Parathyroid adenoma (tissue), 2 donors: ENCODE measurements around the gene ADCY4.

ENCODE experiments used
- H2AFZ ChIP-seq: fragments of 300-600 bp; sonication (generic); one replicate; pipeline ENCODE4 v1.7.0; 2017; ENCODE audit warnings: antibody characterized with exemption, mild to moderate bottlenecking
- H3K27ac ChIP-seq: fragments of 300-600 bp; sonication (generic); one replicate; pipeline ENCODE4 v1.7.0; 2017
- H3K27me3 ChIP-seq: fragments of 300-600 bp; sonication (generic); one replicate; pipeline ENCODE4 v1.7.0; 2017; ENCODE audit warnings: low read length; ENCODE audit not compliant: control insufficient read depth, insufficient read depth
- H3K36me3 ChIP-seq: fragments of 300-600 bp; sonication (generic); one replicate; pipeline ENCODE4 v1.7.0; 2017; ENCODE audit warnings: low read length; ENCODE audit not compliant: control insufficient read depth, insufficient read depth
- H3K4me1 ChIP-seq: fragments of 300-600 bp; sonication (generic); one replicate; pipeline ENCODE4 v1.7.0; 2017; ENCODE audit warnings: control low read depth
- H3K4me2 ChIP-seq: fragments of 300-600 bp; sonication (generic); one replicate; pipeline ENCODE4 v1.7.0; 2017; ENCODE audit warnings: low read length
- H3K4me3 ChIP-seq: fragments of 300-600 bp; sonication (generic); one replicate; pipeline ENCODE4 v1.7.0; 2017; ENCODE audit warnings: low read depth, low read length
- H3K79me2 ChIP-seq: fragments of 300-600 bp; sonication (generic); one replicate; pipeline ENCODE4 v1.7.0; 2017; ENCODE audit warnings: control low read depth
- H3K9ac ChIP-seq: fragments of 300-600 bp; sonication (generic); one replicate; pipeline ENCODE4 v1.7.0; 2017; ENCODE audit warnings: mild to moderate bottlenecking
- H3K9me3 ChIP-seq: fragments of 300-600 bp; sonication (generic); one replicate; pipeline ENCODE4 v1.7.0; 2017; ENCODE audit warnings: low read length; ENCODE audit not compliant: control insufficient read depth
- TF ChIP-seq, protein P1 (sequence below): fragments of 300-600 bp; sonication (generic); IDR thresholded peaks from one replicate; pipeline ENCODE4 v1.7.0; 2017; ENCODE audit warnings: antibody characterized with exemption, mild to moderate bottlenecking
- donor health status: primary hyperparathyroidism.

The ADCY4 gene

DNA sequence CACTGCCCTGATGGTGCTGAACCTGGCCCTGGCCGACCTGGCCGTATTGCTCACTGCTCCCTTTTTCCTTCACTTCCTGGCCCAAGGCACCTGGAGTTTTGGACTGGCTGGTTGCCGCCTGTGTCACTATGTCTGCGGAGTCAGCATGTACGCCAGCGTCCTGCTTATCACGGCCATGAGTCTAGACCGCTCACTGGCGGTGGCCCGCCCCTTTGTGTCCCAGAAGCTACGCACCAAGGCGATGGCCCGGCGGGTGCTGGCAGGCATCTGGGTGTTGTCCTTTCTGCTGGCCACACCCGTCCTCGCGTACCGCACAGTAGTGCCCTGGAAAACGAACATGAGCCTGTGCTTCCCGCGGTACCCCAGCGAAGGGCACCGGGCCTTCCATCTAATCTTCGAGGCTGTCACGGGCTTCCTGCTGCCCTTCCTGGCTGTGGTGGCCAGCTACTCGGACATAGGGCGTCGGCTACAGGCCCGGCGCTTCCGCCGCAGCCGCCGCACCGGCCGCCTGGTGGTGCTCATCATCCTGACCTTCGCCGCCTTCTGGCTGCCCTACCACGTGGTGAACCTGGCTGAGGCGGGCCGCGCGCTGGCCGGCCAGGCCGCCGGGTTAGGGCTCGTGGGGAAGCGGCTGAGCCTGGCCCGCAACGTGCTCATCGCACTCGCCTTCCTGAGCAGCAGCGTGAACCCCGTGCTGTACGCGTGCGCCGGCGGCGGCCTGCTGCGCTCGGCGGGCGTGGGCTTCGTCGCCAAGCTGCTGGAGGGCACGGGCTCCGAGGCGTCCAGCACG, 18.9 kb downstream of the ADCY4 start:
- H3K4me2 ChIP-seq = no peak overlapping the region
- no peaks in the 10 kb centered on the region for H3K79me2 ChIP-seq
- H3K36me3 ChIP-seq = no peaks in the 10 kb centered on the region
- peak overlapping the region; percentile 47 for H3K27ac ChIP-seq
- H3K9ac ChIP-seq = no peak overlapping the region
- no peaks in the 10 kb centered on the region for H3K4me1 ChIP-seq
- no peak overlapping the region for H3K4me3 ChIP-seq
- no peak overlapping the region for H2AFZ ChIP-seq
- no peaks in the 10 kb centered on the region for H3K27me3 ChIP-seq
- H3K9me3 ChIP-seq = no peaks in the 10 kb centered on the region
- TF ChIP-seq, protein P1, sequence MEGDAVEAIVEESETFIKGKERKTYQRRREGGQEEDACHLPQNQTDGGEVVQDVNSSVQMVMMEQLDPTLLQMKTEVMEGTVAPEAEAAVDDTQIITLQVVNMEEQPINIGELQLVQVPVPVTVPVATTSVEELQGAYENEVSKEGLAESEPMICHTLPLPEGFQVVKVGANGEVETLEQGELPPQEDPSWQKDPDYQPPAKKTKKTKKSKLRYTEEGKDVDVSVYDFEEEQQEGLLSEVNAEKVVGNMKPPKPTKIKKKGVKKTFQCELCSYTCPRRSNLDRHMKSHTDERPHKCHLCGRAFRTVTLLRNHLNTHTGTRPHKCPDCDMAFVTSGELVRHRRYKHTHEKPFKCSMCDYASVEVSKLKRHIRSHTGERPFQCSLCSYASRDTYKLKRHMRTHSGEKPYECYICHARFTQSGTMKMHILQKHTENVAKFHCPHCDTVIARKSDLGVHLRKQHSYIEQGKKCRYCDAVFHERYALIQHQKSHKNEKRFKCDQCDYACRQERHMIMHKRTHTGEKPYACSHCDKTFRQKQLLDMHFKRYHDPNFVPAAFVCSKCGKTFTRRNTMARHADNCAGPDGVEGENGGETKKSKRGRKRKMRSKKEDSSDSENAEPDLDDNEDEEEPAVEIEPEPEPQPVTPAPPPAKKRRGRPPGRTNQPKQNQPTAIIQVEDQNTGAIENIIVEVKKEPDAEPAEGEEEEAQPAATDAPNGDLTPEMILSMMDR = no peak

- TF ChIP-seq, protein P1 = no peak
- Histone ChIP-seq H3K9me3 (no peaks in the 10 kb centered on the region), H3K4me2 (no peak overlapping the region), H3K4me1 (peaks cover 3% of the 10 kb centered on the region), H3K4me3 (no peak overlapping the region), H3K27ac (peak overlapping the region; percentile 47), H2AFZ (no peak overlapping the region), H3K36me3 (no peaks in the 10 kb centered on the region), H3K9ac (no peak overlapping the region), H3K27me3 (no peaks in the 10 kb centered on the region), H3K79me2 (no peaks in the 10 kb centered on the region)
Observed at GRCh38 chr14:24315243-24315806, 19.5 kb downstream of the ADCY4 start.

DNA sequence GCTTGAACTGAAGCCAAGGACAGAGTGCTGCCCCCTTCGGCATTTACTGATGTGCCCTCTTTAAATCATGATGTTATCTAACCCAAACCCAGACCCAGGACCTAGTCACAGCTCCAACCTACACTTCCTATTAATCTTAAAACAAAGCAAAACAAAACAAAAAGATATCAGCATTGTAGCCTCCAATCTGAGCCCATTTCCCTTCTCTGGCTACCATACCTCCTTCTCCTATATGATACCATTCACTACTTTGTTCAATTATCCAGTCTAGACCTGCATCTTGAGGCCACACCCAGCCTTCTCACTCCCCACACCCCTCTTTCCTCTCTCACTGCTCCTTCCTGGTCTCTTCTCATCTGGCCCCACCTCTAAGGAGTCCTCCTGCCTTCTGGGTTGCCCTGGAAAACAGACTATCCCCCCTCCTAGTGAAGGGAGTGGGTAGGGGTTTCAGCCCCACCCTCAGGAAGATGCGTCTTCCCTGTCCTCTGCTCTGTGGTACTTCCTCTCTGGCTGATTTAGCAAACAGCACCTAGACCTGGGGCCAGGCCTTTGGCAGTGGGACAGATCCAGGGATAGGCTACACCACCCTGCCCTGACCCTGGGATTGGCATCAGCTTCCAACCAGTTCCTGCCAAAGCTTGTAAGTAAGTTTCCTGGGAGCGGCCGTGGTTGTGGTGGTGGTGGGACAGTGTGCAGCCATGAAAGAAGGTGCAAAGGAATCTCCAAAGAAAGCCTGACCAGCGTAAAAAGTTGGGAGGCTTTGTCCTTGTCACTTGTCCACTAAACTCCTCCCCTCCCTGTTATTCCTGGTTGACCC, 20.3 kb downstream of the ADCY4 start:
- Histone ChIP-seq H3K4me1 (peaks cover 7% of the 10 kb centered on the region), H2AFZ (no peak overlapping the region), H3K27me3 (no peaks in the 10 kb centered on the region), H3K9ac (no peak overlapping the region), H3K27ac (peak overlapping the region; percentile 47), H3K9me3 (no peaks in the 10 kb centered on the region), H3K79me2 (no peaks in the 10 kb centered on the region), H3K4me3 (no peak overlapping the region), H3K36me3 (no peaks in the 10 kb centered on the region), H3K4me2 (no peak overlapping the region)
- TF ChIP-seq, protein P1 = no peak

DNA sequence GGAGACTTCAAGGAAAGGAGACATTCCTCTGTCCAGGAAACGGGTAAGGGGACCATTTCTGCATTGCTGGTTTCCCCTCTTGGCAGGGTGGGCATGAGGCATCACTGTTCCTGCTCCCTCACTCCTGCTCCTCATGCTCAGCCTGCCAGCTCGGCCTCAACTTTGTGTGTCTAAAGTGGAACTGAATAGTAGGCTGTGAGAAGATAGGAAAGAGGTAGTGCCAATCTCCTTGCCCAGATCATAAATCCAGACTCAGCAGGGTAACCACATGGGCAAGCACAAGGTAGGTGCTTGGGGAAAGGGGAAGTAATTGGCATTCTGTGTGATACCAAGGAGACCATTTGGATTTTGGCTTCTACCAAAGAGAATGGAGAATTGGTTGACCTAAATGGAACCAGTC, 21.0 kb downstream of the ADCY4 start:
- Histone ChIP-seq H3K4me2 (no peak overlapping the region), H3K36me3 (no peaks in the 10 kb centered on the region), H3K27ac (peak overlapping the region; percentile 36), H3K9ac (no peak overlapping the region), H3K4me1 (peaks cover 7% of the 10 kb centered on the region), H3K79me2 (no peaks in the 10 kb centered on the region), H3K4me3 (no peak overlapping the region), H3K9me3 (no peaks in the 10 kb centered on the region), H3K27me3 (no peaks in the 10 kb centered on the region), H2AFZ (no peak overlapping the region)
- TF ChIP-seq, protein P1 = no peak
